ENCODE results near the gene BAX. TPM values are rescaled to one million over a fixed set of nuclear protein-coding genes. Genes with fewer than 3 reads are reported as not detected.

BAX gene
- total RNA-seq, 2 experiments from 2014 or later: 272 to 279 TPM

DNA sequence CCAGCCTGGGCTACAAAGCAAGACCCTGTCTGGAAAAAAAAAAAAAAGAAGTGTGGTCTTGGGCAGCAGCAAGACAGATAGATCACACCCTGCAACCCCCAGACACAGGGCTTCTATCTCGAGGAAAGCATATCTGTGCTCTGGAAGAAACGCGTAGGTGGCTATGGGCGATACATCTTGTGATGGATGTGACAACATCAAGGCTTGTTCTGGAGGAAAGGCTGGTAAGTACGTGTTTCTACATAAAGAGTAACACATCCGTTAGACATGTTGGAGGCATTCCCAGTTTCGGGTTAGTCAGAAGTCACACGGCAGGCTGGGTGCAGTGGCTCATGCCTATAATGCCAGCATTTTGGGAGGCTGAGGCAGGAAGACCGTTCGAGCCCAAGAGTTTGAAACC lies 27.8 kb upstream of the BAX start:
- CTCF ChIA-PET: interaction anchor here (0.6 kb wide), 1 partner anchor 19 kb away, joined by 3 read pairs; no protein-coding TSS in a partner anchor
- POLR2A ChIA-PET: no interaction called here

- CTCF ChIA-PET: interaction anchor here (0.6 to 0.7 kb wide), 3 partner anchors 19 to 117 kb away, joined by 3 to 4 read pairs (median 3); partner anchors contain the start of gene BCAT2
Observed at GRCh38 chr19:48927692-48928091, 27.0 kb upstream of the BAX start.

DNA sequence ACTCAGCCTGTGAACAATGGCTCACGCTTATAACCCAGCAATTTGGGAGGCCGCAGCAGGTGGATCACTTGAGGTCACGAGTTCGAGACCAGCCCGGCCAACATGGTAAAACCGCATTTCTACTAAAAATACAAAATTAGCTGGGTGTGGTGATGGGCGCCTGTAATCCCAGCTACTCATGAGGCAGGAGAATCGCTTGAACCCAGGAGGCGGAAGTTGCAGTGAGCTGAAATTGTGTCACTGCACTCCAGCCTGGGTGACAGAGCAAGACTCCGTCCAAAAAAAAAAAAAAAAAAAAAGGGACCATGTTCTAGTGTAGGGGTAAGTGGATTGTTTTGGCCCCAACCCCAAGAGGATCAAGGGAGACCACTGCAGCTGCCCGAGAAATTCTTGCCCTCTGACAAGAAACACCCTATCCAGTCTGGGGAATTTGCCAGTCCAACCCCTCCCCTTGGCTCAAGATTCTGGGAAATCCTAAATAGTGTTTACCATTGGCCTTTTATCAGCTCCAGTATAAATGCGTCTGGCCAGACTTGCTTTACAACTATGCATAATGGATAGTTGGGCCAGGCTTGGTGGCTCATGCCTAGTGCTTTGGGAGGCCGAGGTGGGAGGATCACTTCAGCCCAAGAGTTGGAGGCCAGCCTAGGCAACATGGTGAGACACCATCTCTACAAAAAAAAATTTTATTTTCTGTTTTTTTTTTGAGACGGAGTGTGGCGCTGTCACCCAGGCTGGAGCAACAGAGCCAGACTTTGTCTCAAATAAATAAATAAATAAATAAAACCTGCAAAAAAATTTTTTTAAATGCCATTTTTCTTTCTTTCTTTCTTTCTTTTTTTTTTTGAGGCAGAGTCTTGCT lies 26.3 kb upstream of the BAX start:
- ChIA-PET CTCF (interaction anchor here (0.6 kb wide), 1 partner anchor 117 kb away, joined by 3 read pairs; the partner anchor contains the start of gene BCAT2), POLR2A (interaction anchor here (0.7 kb wide), 3 partner anchors 10 to 91 kb away, joined by 3 to 5 read pairs (median 3); partner anchors contain the start of gene BAX)

More at GRCh38 chr19:48927692-48928091, 27.0 kb upstream of the BAX start:
- POLR2A ChIA-PET: interaction anchor here (0.7 kb wide), 1 partner anchor 9 kb away, joined by 5 read pairs; no protein-coding TSS in a partner anchor

GRCh38 chr19:48933382-48933932 lies 21.2 kb upstream of the BAX start, which contains the start of gene DHDH:
TSS of gene DHDH (plus strand) at chr19:48933699. CDS start at chr19:48933722, 23 bp downstream.
- ChIA-PET POLR2A (interaction anchor here (1.1 kb wide), 1 partner anchor 62 kb away, joined by 3 read pairs; the partner anchor contains the start of gene PPP1R15A), CTCF (interaction anchor here (0.8 to 1.3 kb wide), 3 partner anchors 26 to 213 kb away, joined by 3 to 4 read pairs (median 3); no protein-coding TSS in a partner anchor)

GRCh38 chr19:48934837-48935236 lies 19.8 kb upstream of the BAX start:
- ChIA-PET CTCF (interaction anchor here (1.3 kb wide), 1 partner anchor 18 kb away, joined by 3 read pairs; no protein-coding TSS in a partner anchor), POLR2A (interaction anchor here (0.6 kb wide), 1 partner anchor 23 kb away, joined by 4 read pairs; no protein-coding TSS in a partner anchor)

GRCh38 chr19:48935864-48936263 lies 18.8 kb upstream of the BAX start:
- ChIA-PET POLR2A (no interaction called here), CTCF (no interaction called here)

DNA sequence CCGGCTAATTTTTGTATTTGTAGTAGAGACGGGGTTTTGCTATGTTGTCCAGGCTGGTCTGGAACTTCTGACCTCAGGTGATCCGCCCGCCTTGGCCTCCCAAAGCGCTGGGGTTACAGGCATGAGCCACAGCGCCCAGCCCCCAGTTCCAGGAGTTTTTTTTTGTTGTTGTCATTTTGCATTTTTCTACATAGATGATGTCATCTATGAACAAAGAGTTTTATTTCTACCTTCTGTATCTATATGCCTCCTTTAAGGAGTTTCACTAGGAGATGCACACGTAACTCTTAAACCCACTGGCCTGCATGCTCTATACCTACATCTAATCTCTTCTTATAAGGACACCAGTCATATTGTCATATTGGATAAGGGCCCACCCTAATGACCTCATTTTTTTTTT lies 16.4 kb upstream of the BAX start:
- ChIA-PET CTCF (no interaction called here), POLR2A (no interaction called here)

GRCh38 chr19:48940902-48941301 lies 13.8 kb upstream of the BAX start:
- POLR2A ChIA-PET: no interaction called here
- CTCF ChIA-PET: interaction anchor here (0.7 kb wide), 1 partner anchor 15 kb away, joined by 3 read pairs; no protein-coding TSS in a partner anchor

- ChIA-PET CTCF (interaction anchor here (0.5 to 1.2 kb wide), 3 partner anchors 50 to 184 kb away, joined by 3 read pairs; partner anchors contain the start of gene GYS1), POLR2A (no interaction called here)
Observed at GRCh38 chr19:48943081-48943480, 11.6 kb upstream of the BAX start.

- POLR2A ChIA-PET: no interaction called here
- CTCF ChIA-PET: no interaction called here
Observed at GRCh38 chr19:48945415-48945814, 9.3 kb upstream of the BAX start.

GRCh38 chr19:48945817-48946216 lies 8.9 kb upstream of the BAX start:
- ChIA-PET POLR2A (no interaction called here), CTCF (no interaction called here)

- ChIA-PET CTCF (no interaction called here), POLR2A (no interaction called here)
Observed at GRCh38 chr19:48946463-48947257, 8.0 kb upstream of the BAX start.

DNA sequence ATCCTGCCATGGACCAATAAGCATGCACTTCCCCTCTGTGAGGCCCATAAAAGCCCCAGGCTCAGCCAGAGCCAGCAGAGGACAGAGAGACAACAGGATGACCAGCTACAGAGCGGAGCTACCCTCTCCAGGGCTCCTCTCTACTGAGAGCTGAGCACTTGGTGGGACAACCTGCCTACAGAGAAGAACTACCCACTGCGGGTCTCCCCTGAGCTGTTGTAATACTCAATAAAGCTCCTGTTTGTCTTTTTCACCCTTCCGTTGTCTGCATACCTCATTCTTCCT lies 7.5 kb upstream of the BAX start:
- ChIA-PET POLR2A (no interaction called here), CTCF (no interaction called here)

DNA sequence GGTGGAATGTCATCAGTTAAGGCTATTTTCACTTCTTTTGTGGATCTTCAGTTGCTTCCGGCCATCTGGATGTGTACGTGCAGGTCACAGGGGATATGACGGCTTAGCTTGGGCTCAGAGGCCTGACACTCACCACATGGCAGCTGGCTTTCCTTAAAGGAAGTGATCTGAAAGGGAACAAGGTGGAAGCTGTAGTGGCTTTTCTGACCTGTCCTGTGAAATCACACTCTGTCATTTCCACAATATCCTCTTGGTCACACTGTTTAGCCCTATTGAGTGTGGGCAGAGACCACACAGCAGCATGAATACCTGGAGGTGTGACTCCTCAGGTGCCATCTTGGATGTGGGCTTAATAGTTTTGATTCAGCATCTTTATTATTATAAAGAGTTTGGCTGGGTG lies 4.5 kb upstream of the BAX start:
- ChIA-PET CTCF (no interaction called here), POLR2A (no interaction called here)

DNA sequence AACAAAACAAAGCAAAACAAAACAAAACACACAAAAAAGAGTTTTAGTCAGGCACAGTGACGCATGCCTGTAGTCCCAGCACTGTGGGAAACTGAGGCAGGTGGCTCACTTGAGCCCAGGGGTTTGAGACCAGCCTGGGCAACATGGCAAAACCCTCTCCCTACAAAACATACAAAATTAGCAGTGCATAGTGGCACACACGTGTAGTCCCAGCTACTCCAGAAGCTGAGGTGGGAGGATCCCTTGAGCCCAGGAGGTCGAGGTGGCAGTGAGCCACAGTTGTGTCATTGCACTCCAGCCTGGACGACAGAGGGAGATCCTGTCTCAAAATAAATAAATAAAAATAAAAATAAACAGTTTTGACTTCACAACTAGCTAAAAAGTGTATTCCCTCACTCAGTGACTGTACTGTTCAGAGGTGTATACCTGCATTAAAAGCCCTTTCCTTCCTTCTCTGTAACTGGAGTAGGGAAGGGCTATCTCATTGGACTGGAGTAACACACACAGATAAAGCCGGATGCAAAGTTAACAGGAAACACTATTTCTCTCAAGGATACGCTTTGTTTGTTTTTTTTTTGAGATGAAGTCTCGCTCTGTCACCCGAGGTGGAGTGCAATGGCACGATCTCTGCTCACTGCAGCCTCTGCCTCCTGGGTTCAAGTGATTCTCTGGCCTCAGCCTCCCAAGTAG lies 3.7 kb upstream of the BAX start:
- ChIA-PET POLR2A (no interaction called here), CTCF (no interaction called here)

DNA sequence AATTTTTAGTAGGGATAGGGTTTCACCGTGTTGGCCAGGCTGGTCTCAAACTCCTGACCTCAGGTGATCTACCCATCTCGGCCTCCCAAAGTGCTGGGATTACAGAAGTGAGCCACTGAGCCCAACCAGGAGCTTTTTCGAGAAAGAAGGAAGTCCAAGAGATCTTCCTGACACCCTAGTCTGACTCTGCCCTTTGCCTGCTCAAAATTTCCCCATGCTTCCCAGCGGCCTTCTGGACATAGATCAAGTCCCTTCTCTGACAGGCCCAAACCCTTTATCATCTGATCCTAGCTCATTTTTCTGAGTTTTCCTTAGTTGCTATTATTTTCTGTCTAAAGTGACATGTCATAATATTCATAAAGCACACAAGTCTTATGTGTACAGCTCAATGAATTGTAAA lies 1.5 kb upstream of the BAX start:
- ChIA-PET CTCF (interaction anchor here (0.7 to 1.5 kb wide), 4 partner anchors 18 to 110 kb away, joined by 3 to 5 read pairs (median 3); partner anchors contain the start of genes GYS1 and RUVBL2), POLR2A (no interaction called here)

DNA sequence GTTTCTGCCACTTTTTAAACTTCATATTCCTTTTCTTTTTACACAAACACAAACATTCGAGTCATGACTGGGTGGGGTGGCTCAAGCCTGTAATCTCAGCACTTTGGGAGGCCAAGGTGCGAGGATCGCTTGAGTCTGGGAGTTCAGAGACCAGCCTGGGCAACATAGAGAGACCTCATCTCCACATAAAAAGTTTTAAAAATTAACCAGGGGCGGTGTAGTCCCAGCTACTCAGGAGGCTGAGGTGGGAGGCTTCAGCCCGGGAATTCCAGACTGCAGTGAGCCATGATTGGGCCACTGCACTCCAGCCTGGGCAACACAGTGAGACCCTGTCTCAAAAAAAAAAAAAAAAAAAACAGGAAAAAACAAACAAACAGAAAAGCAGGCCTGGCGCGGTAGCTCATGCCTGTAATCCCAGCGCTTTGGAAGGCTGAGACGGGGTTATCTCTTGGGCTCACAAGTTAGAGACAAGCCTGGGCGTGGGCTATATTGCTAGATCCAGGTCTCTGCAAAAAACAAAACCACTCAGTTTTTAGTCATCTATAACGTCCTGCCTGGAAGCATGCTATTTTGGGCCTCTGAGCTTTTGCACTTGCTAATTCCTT lies 583 bp upstream of the BAX start:
- CTCF ChIA-PET: interaction anchor here (1.0 to 1.5 kb wide), 3 partner anchors 16 to 111 kb away, joined by 3 to 5 read pairs (median 5); partner anchors contain the start of genes GYS1 and RUVBL2
- POLR2A ChIA-PET: interaction anchor here (0.5 to 2.2 kb wide), 6 partner anchors 10 to 39 kb away, joined by 3 to 6 read pairs (median 4); partner anchors contain the start of genes FTL, GYS1 and RUVBL2

DNA sequence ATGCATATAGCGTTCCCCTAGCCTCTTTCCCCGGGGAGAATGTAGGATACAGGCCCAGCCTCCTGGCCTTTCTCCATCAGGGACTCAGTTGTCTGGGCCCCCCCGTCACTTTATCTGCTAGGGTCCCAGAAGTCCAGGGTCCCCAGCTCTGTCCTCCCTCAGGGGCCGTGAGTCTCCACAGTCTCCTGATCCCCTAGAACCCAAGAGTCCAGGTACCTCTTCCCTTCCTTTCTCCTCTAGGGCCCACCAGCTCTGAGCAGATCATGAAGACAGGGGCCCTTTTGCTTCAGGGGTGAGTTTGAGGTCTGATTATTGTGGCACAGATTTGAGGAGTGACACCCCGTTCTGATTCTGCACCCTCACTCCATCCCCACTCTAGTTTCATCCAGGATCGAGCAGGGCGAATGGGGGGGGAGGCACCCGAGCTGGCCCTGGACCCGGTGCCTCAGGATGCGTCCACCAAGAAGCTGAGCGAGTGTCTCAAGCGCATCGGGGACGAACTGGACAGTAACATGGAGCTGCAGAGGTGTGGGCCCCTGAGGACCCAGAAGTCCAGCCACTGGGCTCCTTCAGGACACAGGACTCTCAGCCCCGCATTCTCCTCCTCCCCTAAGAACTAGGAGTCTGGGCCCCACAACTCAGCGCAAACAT lies 758 bp downstream of the BAX start:
- CTCF ChIA-PET: no interaction called here
- POLR2A ChIA-PET: interaction anchor here (1.0 to 2.2 kb wide), 3 partner anchors 9 to 38 kb away, joined by 4 to 6 read pairs (median 4); partner anchors contain the start of genes FTL, GYS1 and RUVBL2

Data from activated CD8-positive, alpha-beta memory T cell treated with anti-CD3 and anti-CD28 coated beads for 36 hours (primary cell).